Fibroblast of pulmonary artery (primary cell): ENCODE measurements around the gene SDHAF3.
A peak's percentile ranks its signal among the peaks of the same experiment; 100 is the strongest.
"Not testable (repeated sequence)": the region's sequence is repeated elsewhere in the genome, so short reads cannot be mapped to it uniquely, and the experiment has no call there.

Experiments
- DNase-seq: peaks from one replicate; pipeline ENCODE4 v3.0.0-alpha.2; 2010; ENCODE audit warnings: low read depth
- H3K4me3 ChIP-seq: replicated peaks from 2 replicates; pipeline ENCODE4 v1.5.1; 2011; ENCODE audit warnings: low read depth, mild to moderate bottlenecking, control low read depth, low read length, moderate library complexity
- CTCF ChIP-seq: IDR thresholded peaks from 2 replicates; pipeline ENCODE4 v1.5.1; 2011; ENCODE audit warnings: mild to moderate bottlenecking, control low read depth, low read length, inconsistent platforms; ENCODE audit errors: missing control alignments

Gene SDHAF3

GRCh38 chr7:97187067-97187466 lies 69.6 kb downstream of the SDHAF3 start:
- TF ChIP-seq CTCF, result no peak
- DNase-seq, result peak; percentile 32
- no peak overlapping the region for H3K4me3 ChIP-seq

GRCh38 chr7:97196174-97196573 lies 78.7 kb downstream of the SDHAF3 start:
- not testable (repeated sequence) for H3K4me3 ChIP-seq, DNase-seq

GRCh38 chr7:97198596-97198995 lies 81.1 kb downstream of the SDHAF3 start:
- no peak for DNase-seq
- H3K4me3 ChIP-seq, result no peak overlapping the region
- no peak for TF ChIP-seq CTCF

- DNase-seq, result no peak
- H3K4me3 ChIP-seq, result no peak overlapping the region
- no peak for TF ChIP-seq CTCF
These were observed 82.5 kb downstream of the SDHAF3 start for GRCh38 chr7:97200018-97200417.

- no peak for DNase-seq
- TF ChIP-seq CTCF, result no peak
- H3K4me3 ChIP-seq, result no peak overlapping the region
These were observed 86.5 kb downstream of the SDHAF3 start for GRCh38 chr7:97203957-97204356.

GRCh38 chr7:97204821-97205220 lies 87.3 kb downstream of the SDHAF3 start:
- DNase-seq, result no peak
- no peak for TF ChIP-seq CTCF
- no peak overlapping the region for H3K4me3 ChIP-seq

GRCh38 chr7:97215556-97215955 lies 98.1 kb downstream of the SDHAF3 start:
- no peak for DNase-seq
- no peak for TF ChIP-seq CTCF
- H3K4me3 ChIP-seq, result no peak overlapping the region

- no peak for TF ChIP-seq CTCF
- no peak overlapping the region for H3K4me3 ChIP-seq
- DNase-seq, result no peak
These were observed 101.3 kb downstream of the SDHAF3 start for GRCh38 chr7:97218767-97219166.
